Measurements from ENCODE around the gene ENPP1. TPM values are rescaled to one million over a fixed set of nuclear protein-coding genes. Genes with fewer than 3 reads are reported as not detected.

Gene ENPP1
- total RNA-seq, 4 donors from 2014 or later, result 10.0 to 54.7 (median 12.6) TPM

- no peaks in the 10 kb centered on the region for H3K9me3 ChIP-seq
- no peak for TF ChIP-seq CTCF (IDR thresholded peaks at IDR 0.05)
- no peak for TF ChIP-seq POLR2A (IDR thresholded peaks at IDR 0.05)
- no peak for TF ChIP-seq EP300 (IDR thresholded peaks at IDR 0.05)
- no peak for TF ChIP-seq POLR2AphosphoS5 (IDR thresholded peaks at IDR 0.05)
- no peak overlapping the region for H3K27ac ChIP-seq
- peaks cover 0 to 36% of the 10 kb centered on the region in 2 donors for H3K36me3 ChIP-seq
- no peak overlapping the region for H3K4me3 ChIP-seq
- no peaks in the 10 kb centered on the region for H3K27me3 ChIP-seq
- no peaks in the 10 kb centered on the region for H3K4me1 ChIP-seq
- no peak for ATAC-seq
These were observed 68.7 kb downstream of the ENPP1 start for GRCh38 chr6:131876545-131876944.

DNA sequence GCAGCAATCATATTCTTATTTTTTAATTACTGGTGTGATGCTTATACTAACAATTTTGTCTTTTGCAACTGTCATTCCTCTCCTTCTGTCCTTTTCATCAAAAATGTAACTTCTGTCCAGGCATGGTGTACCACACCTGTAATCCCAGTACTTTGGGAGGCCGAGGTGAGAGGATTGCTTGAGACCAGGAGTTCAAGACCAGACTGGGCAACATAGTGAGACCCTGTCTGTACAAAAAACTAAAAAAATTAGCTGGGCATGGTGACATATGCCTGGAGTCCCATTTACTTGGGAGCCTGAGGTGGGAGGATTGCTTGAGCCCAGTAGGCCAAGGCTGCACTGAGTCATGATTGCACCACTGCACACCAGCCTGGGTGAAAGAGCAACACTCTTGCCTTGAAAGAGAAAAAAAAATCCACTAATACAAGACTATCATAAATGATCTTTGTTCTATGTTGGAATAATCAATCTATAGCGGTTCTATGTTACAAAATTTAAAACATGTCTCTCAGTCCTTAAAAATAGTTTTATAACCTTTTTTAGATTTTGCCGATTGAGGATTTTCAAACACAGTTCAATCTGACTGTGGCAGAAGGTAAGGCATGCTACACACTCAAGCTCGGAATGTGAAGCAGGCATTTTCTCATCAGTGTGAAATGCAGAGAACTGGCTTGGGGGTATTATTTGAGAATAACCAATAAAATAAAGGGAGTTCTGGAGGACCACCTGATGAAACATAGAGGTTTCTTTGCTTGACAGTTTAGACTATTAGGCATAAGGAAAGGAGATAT lies 70.4 kb downstream of the ENPP1 start:
- 89% methylated on average over 3 to 4 of the region's 4 CpGs for WGBS, 2 donors (ENCODE audit: low coverage in 1 of 2)
- Histone ChIP-seq H3K36me3 (peaks cover 0 to 36% of the 10 kb centered on the region in 2 donors), H3K4me1 (no peaks in the 10 kb centered on the region), H3K27me3 (no peaks in the 10 kb centered on the region), H3K27ac (no peak overlapping the region), H3K9me3 (no peaks in the 10 kb centered on the region), H3K4me3 (no peak overlapping the region)
- TF ChIP-seq POLR2AphosphoS5 (IDR thresholded peaks at IDR 0.05), result no peak
- TF ChIP-seq CTCF (IDR thresholded peaks at IDR 0.05), result no peak
- TF ChIP-seq EP300 (IDR thresholded peaks at IDR 0.05), result no peak
- ATAC-seq, result no peak

GRCh38 chr6:131883016-131883415 lies 75.2 kb downstream of the ENPP1 start:
- WGBS, 2 donors (ENCODE audit: low coverage in 1 of 2), result 58 to 74% methylated on average over 2 of the region's 2 CpGs
- ATAC-seq, result no peak
- H3K4me1 ChIP-seq, result no peaks in the 10 kb centered on the region
- no peaks in the 10 kb centered on the region for H3K9me3 ChIP-seq
- no peaks in the 10 kb centered on the region for H3K27me3 ChIP-seq
- peaks cover 0 to 40% of the 10 kb centered on the region in 2 donors for H3K36me3 ChIP-seq
- TF ChIP-seq POLR2AphosphoS5 (IDR thresholded peaks at IDR 0.05), result no peak
- no peak overlapping the region for H3K27ac ChIP-seq
- no peak overlapping the region for H3K4me3 ChIP-seq

GRCh38 chr6:131885237-131885636 lies 77.4 kb downstream of the ENPP1 start:
- H3K4me1 ChIP-seq, result no peaks in the 10 kb centered on the region
- TF ChIP-seq POLR2AphosphoS5 (IDR thresholded peaks at IDR 0.05) (no peak), CTCF (IDR thresholded peaks at IDR 0.05) (no peak), EP300 (IDR thresholded peaks at IDR 0.05) (no peak), POLR2A (IDR thresholded peaks at IDR 0.05) (no peak)
- no peak overlapping the region for H3K4me3 ChIP-seq
- no peak overlapping the region for H3K27ac ChIP-seq
- WGBS, 2 donors (ENCODE audit: low coverage in 1 of 2), result 54 to 55% methylated on average over 1 of the region's 1 CpG
- H3K9me3 ChIP-seq, result no peaks in the 10 kb centered on the region
- ATAC-seq, result no peak
- peaks cover 0 to 48% of the 10 kb centered on the region in 2 donors for H3K36me3 ChIP-seq
- no peaks in the 10 kb centered on the region for H3K27me3 ChIP-seq

DNA sequence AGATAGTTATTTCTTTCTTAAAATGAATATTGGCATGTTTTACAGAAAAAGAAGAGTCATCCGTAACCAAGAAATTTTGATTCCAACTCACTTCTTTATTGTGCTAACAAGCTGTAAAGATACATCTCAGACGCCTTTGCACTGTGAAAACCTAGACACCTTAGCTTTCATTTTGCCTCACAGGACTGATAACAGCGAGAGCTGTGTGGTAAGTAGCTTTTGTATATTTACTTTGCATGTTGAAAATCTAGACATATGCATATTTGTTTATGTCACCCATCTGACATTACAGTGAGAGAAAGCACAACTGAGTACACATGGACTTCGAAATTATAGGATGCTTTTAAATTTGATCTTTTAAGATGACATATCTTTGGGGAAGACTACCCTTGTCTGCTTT lies 78.7 kb downstream of the ENPP1 start:
- Histone ChIP-seq H3K4me1 (no peaks in the 10 kb centered on the region), H3K27me3 (no peaks in the 10 kb centered on the region), H3K36me3 (peaks cover 0 to 46% of the 10 kb centered on the region in 2 donors), H3K9me3 (no peaks in the 10 kb centered on the region), H3K4me3 (no peak overlapping the region), H3K27ac (no peak overlapping the region)
- 82 to 88% methylated on average over 3 to 4 of the region's 4 CpGs for WGBS, 2 donors (ENCODE audit: low coverage in 1 of 2)
- TF ChIP-seq POLR2AphosphoS5 (IDR thresholded peaks at IDR 0.05) (no peak), CTCF (IDR thresholded peaks at IDR 0.05) (no peak)
- no peak for ATAC-seq

Data from gastroesophageal sphincter (tissue), 4 donors.